Liver (tissue), 9 donors: ENCODE data around the gene EIPR1. TPM values are rescaled to one million over a fixed set of nuclear protein-coding genes. Genes with fewer than 3 reads are reported as not detected.

ENCODE experiments used
- DNase-seq: peaks from one replicate; pipeline ENCODE4 v3.0.0-alpha.2; 2017; ENCODE audit warnings: low spot score
- H3K27ac ChIP-seq, 2 donors: one replicate each; pipeline ENCODE4 v1.7.0; 2013; ENCODE audit warnings: inconsistent platforms in 2 of 2, low read length in 2 of 2, control low read depth in 1 of 2, low read depth in 1 of 2, mild to moderate bottlenecking in 1 of 2
- H3K27me3 ChIP-seq, 4 donors: one replicate each; pipeline versions ENCODE4 v1.6.1 to v1.7.0; 2013; ENCODE audit warnings: low read length in 3 of 4, inconsistent platforms in 1 of 4, mild to moderate bottlenecking in 1 of 4, moderate library complexity in 1 of 4; ENCODE audit not compliant: control insufficient read depth in 4 of 4, insufficient read depth in 4 of 4
- H3K36me3 ChIP-seq, 4 donors: one replicate each; pipeline versions ENCODE4 v1.6.1 to v1.7.0; 2013; ENCODE audit warnings: low read length in 3 of 4, mild to moderate bottlenecking in 3 of 4, low read depth in 1 of 4, moderate library complexity in 1 of 4; ENCODE audit not compliant: control insufficient read depth in 4 of 4, insufficient read depth in 3 of 4
- H3K4me1 ChIP-seq, 4 donors: one replicate each; pipeline versions ENCODE4 v1.6.1 to v1.7.0; 2013; ENCODE audit warnings: low read length in 3 of 4, mild to moderate bottlenecking in 3 of 4, moderate library complexity in 1 of 4; ENCODE audit not compliant: control insufficient read depth in 4 of 4, insufficient read depth in 4 of 4
- H3K4me3 ChIP-seq, 3 donors: one replicate each; pipeline versions ENCODE4 v1.6.1 to v1.7.0; 2013; ENCODE audit warnings: low read length in 3 of 3, control low read depth in 1 of 3, low read depth in 1 of 3, mild to moderate bottlenecking in 1 of 3
- H3K9ac ChIP-seq, 2 donors: one replicate each; pipeline ENCODE4 v1.7.0; 2013; ENCODE audit warnings: low read length in 2 of 2, mild to moderate bottlenecking in 2 of 2, moderate library complexity in 2 of 2, control low read depth in 1 of 2, low read depth in 1 of 2
- H3K9me3 ChIP-seq, 4 donors: one replicate each; pipeline versions ENCODE4 v1.6.1 to v1.7.0; 2013; ENCODE audit warnings: low read length in 3 of 4; ENCODE audit not compliant: control insufficient read depth in 4 of 4
- FOXA1 ChIP-seq: IDR thresholded peaks from 2 replicates; pipeline ENCODE4 v1.6.1; 2016; ENCODE audit warnings: antibody characterized with exemption
- FOXA2 ChIP-seq: IDR thresholded peaks from 2 replicates; pipeline ENCODE4 v1.6.1; 2016; ENCODE audit warnings: antibody characterized with exemption
- GABPA ChIP-seq, 2 donors: IDR thresholded peaks in 1 of 2; conservative IDR thresholded peaks in 1 of 2; 2 replicates each; pipeline ENCODE4 v1.6.1; 2016; ENCODE audit warnings: antibody characterized with exemption in 2 of 2, mild to moderate bottlenecking in 1 of 2, moderate library complexity in 1 of 2
- HNF4A ChIP-seq, 2 donors: conservative IDR thresholded peaks; 2 replicates each; pipeline ENCODE4 v1.6.1; 2016; ENCODE audit warnings: antibody characterized with exemption in 2 of 2, mild to moderate bottlenecking in 2 of 2
- JUND ChIP-seq, 2 donors: IDR thresholded peaks; 2 replicates each; pipeline ENCODE4 v1.6.1; 2016; ENCODE audit warnings: antibody characterized with exemption in 2 of 2
- NR2F2 ChIP-seq: IDR thresholded peaks from 2 replicates; pipeline ENCODE4 v1.6.1; 2016; ENCODE audit warnings: antibody characterized with exemption
- RAD21 ChIP-seq, 2 donors: IDR thresholded peaks; 2 replicates each; pipeline ENCODE4 v1.6.1; 2016; ENCODE audit warnings: antibody characterized with exemption in 2 of 2, mild to moderate bottlenecking in 2 of 2
- RXRA ChIP-seq, 2 donors: IDR thresholded peaks; 2 replicates each; pipeline ENCODE4 v1.6.1; 2017 to 2018; ENCODE audit warnings: antibody characterized with exemption in 2 of 2, mild to moderate bottlenecking in 1 of 2
- SP1 ChIP-seq: IDR thresholded peaks from 2 replicates; pipeline ENCODE4 v1.6.1; 2018; ENCODE audit warnings: antibody characterized with exemption, mild to moderate bottlenecking
- TAF1 ChIP-seq: conservative IDR thresholded peaks from 2 replicates; pipeline ENCODE4 v1.6.1; 2016; ENCODE audit warnings: antibody characterized with exemption, mild to moderate bottlenecking
- WGBS: extraction: QIAGEN DNeasy Blood & Tissue Kit; methylation state at CpG from one replicate; pipeline ENCODE4 v1.1.7; 2013; 5-methylcytosine and 5-hydroxymethylcytosine counted together
- polyA plus RNA-seq, 2 donors: library from polyadenylated mRNA; stranded (reverse) in 1 of 2; unstranded in 1 of 2; fragments of 200-250 nt in 1 of 2; fragments of >200 nt in 1 of 2; fragmentation: Nextera tagmentation in 1 of 2; extraction: Ambion mirVana in 1 of 2; gene quantifications; one replicate each; pipeline versions ENCODE4 v1.2.1 to v1.2.3, GENCODE V29; 2013 to 2015
- total RNA-seq, 2 donors: library from RNA; depleted of rRNA; stranded (reverse); fragments of >200 nt; gene quantifications; one replicate each; pipeline ENCODE4 v1.2.3, GENCODE V29; 2014
- TF ChIP-seq, protein P1 (sequence below): fragments of 150-350 bp; IDR thresholded peaks from 2 replicates; pipeline ENCODE4 v1.5.1; 2017; ENCODE audit warnings: improper control_type of control experiment, low read depth, low read length; ENCODE audit not compliant: missing input control
- TF ChIP-seq, protein P2 (sequence below): IDR thresholded peaks from 2 replicates; pipeline ENCODE4 v1.6.1; 2016; ENCODE audit warnings: antibody characterized with exemption, mild to moderate bottlenecking
- TF ChIP-seq, protein P3 (sequence below): IDR thresholded peaks from 2 replicates; pipeline ENCODE4 v1.6.1; 2016; ENCODE audit warnings: antibody characterized with exemption
- TF ChIP-seq, protein P4 (sequence below): IDR thresholded peaks from 2 replicates; pipeline ENCODE4 v1.6.1; 2016; ENCODE audit warnings: antibody characterized with exemption
- donor health status: healthy.
- donor health status: healthy.
- donor health status: healthy.
- donor health status: healthy.
- donor health status: healthy.

EIPR1 gene
- total and polyA plus RNA-seq, 4 donors, result 7.6 to 12.1 (median 11.4) TPM

DNA sequence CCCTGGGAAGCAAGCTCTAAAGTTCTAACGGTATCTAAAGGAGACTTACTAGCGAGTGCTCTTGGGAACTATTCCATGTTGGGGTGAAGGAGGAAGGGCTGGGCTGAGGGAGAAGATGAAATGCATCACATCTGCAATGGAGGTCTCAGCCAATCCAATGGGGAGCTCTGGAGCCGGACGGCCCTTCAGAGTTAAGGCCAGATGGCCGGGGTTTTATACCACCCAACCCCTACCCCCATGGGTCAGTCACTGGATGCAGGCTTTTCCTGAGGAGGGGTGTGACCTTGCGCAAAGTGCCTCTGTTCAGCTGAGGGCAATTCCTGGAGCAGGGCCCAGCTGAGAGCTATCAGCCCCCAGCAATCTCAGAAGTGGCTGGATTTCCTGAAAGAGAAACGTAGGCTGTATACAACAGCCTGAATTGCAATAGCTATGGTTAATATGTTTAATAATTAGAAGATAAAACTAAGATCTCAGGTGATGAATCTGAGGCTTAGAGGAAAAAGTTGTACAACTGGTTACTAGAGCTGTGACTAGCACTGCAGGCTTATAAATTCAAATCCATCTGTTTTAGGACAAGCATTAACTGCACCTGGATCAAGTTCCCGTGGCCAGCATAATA is 21.6 kb downstream of the EIPR1 start:
- no peaks in the 10 kb centered on the region for H3K27me3 ChIP-seq
- TF ChIP-seq, protein P1, sequence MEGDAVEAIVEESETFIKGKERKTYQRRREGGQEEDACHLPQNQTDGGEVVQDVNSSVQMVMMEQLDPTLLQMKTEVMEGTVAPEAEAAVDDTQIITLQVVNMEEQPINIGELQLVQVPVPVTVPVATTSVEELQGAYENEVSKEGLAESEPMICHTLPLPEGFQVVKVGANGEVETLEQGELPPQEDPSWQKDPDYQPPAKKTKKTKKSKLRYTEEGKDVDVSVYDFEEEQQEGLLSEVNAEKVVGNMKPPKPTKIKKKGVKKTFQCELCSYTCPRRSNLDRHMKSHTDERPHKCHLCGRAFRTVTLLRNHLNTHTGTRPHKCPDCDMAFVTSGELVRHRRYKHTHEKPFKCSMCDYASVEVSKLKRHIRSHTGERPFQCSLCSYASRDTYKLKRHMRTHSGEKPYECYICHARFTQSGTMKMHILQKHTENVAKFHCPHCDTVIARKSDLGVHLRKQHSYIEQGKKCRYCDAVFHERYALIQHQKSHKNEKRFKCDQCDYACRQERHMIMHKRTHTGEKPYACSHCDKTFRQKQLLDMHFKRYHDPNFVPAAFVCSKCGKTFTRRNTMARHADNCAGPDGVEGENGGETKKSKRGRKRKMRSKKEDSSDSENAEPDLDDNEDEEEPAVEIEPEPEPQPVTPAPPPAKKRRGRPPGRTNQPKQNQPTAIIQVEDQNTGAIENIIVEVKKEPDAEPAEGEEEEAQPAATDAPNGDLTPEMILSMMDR, result no peak
- TF ChIP-seq GABPA (IDR thresholded peaks at IDR 0.05 in 1 of 2, conservative IDR thresholded peaks at IDR 0.05 in 1 of 2), result no peak
- TF ChIP-seq SP1, result no peak
- TF ChIP-seq FOXA1, result no peak
- TF ChIP-seq NR2F2, result no peak
- WGBS, result 90% methylated on average over 8 of the region's 8 CpGs
- H3K4me1 ChIP-seq, result no peaks in the 10 kb centered on the region
- H3K4me3 ChIP-seq, result no peak overlapping the region
- DNase-seq, result no peak
- no peak overlapping the region for H3K9ac ChIP-seq
- no peaks in the 10 kb centered on the region for H3K9me3 ChIP-seq
- H3K36me3 ChIP-seq, result peaks cover 0 to 5% (median 0%) of the 10 kb centered on the region in 4 donors
- no peak overlapping the region for H3K27ac ChIP-seq

DNA sequence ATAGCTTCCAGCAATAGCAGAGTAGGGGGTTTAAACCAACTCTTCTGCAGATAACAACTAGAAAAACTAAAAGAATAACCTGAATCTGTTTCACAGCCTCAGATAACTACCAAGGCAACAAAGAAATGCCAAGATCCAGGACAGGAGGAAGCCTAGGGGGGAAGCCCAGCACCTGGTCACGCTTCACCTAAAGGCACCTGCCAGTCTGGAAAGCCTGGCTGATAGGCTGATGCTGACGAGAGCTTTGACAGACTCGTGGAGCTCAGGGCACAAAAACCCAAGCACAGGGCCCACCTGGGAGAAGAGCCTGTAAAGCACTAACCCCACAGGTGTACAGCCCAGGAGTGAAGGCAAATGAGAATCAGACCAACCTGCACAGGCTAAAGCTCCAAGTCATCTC is 22.6 kb downstream of the EIPR1 start:
- DNase-seq, result no peak
- peaks cover 0 to 5% (median 0%) of the 10 kb centered on the region in 4 donors for H3K36me3 ChIP-seq
- no peak overlapping the region for H3K4me3 ChIP-seq
- no peaks in the 10 kb centered on the region for H3K4me1 ChIP-seq
- WGBS, result 93% methylated on average over 3 of the region's 3 CpGs
- H3K27me3 ChIP-seq, result no peaks in the 10 kb centered on the region
- TF ChIP-seq, protein P2, sequence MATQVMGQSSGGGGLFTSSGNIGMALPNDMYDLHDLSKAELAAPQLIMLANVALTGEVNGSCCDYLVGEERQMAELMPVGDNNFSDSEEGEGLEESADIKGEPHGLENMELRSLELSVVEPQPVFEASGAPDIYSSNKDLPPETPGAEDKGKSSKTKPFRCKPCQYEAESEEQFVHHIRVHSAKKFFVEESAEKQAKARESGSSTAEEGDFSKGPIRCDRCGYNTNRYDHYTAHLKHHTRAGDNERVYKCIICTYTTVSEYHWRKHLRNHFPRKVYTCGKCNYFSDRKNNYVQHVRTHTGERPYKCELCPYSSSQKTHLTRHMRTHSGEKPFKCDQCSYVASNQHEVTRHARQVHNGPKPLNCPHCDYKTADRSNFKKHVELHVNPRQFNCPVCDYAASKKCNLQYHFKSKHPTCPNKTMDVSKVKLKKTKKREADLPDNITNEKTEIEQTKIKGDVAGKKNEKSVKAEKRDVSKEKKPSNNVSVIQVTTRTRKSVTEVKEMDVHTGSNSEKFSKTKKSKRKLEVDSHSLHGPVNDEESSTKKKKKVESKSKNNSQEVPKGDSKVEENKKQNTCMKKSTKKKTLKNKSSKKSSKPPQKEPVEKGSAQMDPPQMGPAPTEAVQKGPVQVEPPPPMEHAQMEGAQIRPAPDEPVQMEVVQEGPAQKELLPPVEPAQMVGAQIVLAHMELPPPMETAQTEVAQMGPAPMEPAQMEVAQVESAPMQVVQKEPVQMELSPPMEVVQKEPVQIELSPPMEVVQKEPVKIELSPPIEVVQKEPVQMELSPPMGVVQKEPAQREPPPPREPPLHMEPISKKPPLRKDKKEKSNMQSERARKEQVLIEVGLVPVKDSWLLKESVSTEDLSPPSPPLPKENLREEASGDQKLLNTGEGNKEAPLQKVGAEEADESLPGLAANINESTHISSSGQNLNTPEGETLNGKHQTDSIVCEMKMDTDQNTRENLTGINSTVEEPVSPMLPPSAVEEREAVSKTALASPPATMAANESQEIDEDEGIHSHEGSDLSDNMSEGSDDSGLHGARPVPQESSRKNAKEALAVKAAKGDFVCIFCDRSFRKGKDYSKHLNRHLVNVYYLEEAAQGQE, result no peak
- no peak for TF ChIP-seq HNF4A (conservative IDR thresholded peaks at IDR 0.05)
- H3K9ac ChIP-seq, result no peak overlapping the region
- H3K9me3 ChIP-seq, result no peaks in the 10 kb centered on the region
- no peak overlapping the region for H3K27ac ChIP-seq

DNA sequence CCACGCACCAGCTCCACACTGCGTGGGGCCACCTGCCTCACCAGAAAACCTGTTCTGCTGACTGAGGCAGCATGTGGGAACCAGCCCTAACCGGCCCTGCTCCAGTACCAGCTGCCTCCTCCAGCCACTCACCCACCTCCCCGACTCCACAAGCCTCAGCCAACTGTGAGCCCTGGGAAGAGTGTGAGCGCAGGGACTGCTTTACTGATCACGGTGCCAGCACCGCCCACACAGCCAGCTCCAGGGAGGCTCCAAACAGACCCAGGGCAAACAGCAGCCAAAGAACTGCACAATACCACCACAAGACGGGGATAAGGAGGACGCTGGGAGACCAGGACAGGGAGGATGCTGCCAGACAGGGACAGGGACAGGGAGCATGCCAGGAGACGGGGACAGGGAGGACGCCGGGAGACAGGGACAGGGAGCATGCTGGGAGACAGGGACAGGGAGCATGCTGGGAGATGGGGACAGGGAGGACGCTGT is 28.4 kb downstream of the EIPR1 start:
- no peak overlapping the region for H3K4me3 ChIP-seq
- DNase-seq, result no peak
- H3K9me3 ChIP-seq, result no peaks in the 10 kb centered on the region
- peaks cover 0 to 5% (median 1%) of the 10 kb centered on the region in 4 donors for H3K36me3 ChIP-seq
- no peaks in the 10 kb centered on the region for H3K27me3 ChIP-seq
- H3K27ac ChIP-seq, result no peak overlapping the region
- no peaks in the 10 kb centered on the region for H3K4me1 ChIP-seq
- 86% methylated on average over 13 of the region's 13 CpGs for WGBS
- no peak overlapping the region for H3K9ac ChIP-seq
- TF ChIP-seq, protein P3, sequence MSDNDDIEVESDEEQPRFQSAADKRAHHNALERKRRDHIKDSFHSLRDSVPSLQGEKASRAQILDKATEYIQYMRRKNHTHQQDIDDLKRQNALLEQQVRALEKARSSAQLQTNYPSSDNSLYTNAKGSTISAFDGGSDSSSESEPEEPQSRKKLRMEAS, result no peak
- TF ChIP-seq RAD21 (IDR thresholded peaks at IDR 0.05) (no peak), FOXA1 (no peak), HNF4A (conservative IDR thresholded peaks at IDR 0.05) (no peak), TAF1 (no peak), FOXA2 (no peak), GABPA (IDR thresholded peaks at IDR 0.05 in 1 of 2, conservative IDR thresholded peaks at IDR 0.05 in 1 of 2) (no peak), JUND (IDR thresholded peaks at IDR 0.05) (no peak), RXRA (IDR thresholded peaks at IDR 0.05) (no peak), NR2F2 (no peak), SP1 (no peak)
- TF ChIP-seq, protein P4, sequence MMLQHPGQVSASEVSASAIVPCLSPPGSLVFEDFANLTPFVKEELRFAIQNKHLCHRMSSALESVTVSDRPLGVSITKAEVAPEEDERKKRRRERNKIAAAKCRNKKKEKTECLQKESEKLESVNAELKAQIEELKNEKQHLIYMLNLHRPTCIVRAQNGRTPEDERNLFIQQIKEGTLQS, result no peak
- TF ChIP-seq, protein P2, result no peak
- TF ChIP-seq, protein P1, result no peak
